B cell (primary cell): ENCODE measurements around the gene KCNQ2. TPM values are rescaled to one million over a fixed set of nuclear protein-coding genes. Genes with fewer than 3 reads are reported as not detected.

Experiments
- polyA plus RNA-seq: library from polyadenylated mRNA; depleted of rRNA; stranded (reverse); fragments of >200 nt; gene quantifications from 2 replicates; pipeline ENCODE4 v1.2.3, GENCODE V29; 2012
- total RNA-seq, 2 donors: library from RNA; stranded (reverse); fragments of 120-200 nt in 1 of 2; gene quantifications; 1 replicate in 1 of 2; 2 replicates in 1 of 2; pipeline versions ENCODE4 v1.2.3 to v1.2.4, GENCODE V29; 2013 to 2022

The KCNQ2 gene
- total and polyA plus RNA-seq, 2 donors (not counting 1 experiment from before 2014, with no cell fraction given): 0.12 TPM; not detected in 1

Other genes with a start within 250 kb of the KCNQ2 start
- gene BIRC7, start 236.8 kb downstream of the KCNQ2 start, total RNA-seq: not detected in 2 replicates
- 0.12 TPM in 1 of 2 replicates, not detected in the other for gene BIRC7, start 236.8 kb downstream of the KCNQ2 start, polyA plus RNA-seq
- gene NKAIN4, start 218.2 kb downstream of the KCNQ2 start, total RNA-seq: not detected in 2 replicates
- not detected in 2 replicates for gene NKAIN4, start 218.2 kb downstream of the KCNQ2 start, polyA plus RNA-seq
- gene ARFGAP1, start 199.8 kb downstream of the KCNQ2 start, total RNA-seq: 99.4 and 107 TPM in 2 replicates
- 83.2 and 113 TPM in 2 replicates for gene ARFGAP1, start 199.8 kb downstream of the KCNQ2 start, polyA plus RNA-seq
- gene COL20A1, start 179.5 kb downstream of the KCNQ2 start, total RNA-seq: not detected in 2 replicates
- gene COL20A1, start 179.5 kb downstream of the KCNQ2 start, polyA plus RNA-seq: not detected in 2 replicates
- gene CHRNA4, start 111.3 kb downstream of the KCNQ2 start, total RNA-seq: not detected in 2 replicates
- not detected in 2 replicates for gene CHRNA4, start 111.3 kb downstream of the KCNQ2 start, polyA plus RNA-seq
- 1.8 and 2.2 TPM in 2 replicates for gene EEF1A2, start 26.4 kb upstream of the KCNQ2 start, total RNA-seq
- 2.4 and 2.9 TPM in 2 replicates for gene EEF1A2, start 26.4 kb upstream of the KCNQ2 start, polyA plus RNA-seq
- gene PPDPF, start 48.1 kb upstream of the KCNQ2 start, total RNA-seq: 149 and 162 TPM in 2 replicates
- gene PPDPF, start 48.1 kb upstream of the KCNQ2 start, polyA plus RNA-seq: 93.5 and 144 TPM in 2 replicates
- gene PTK6, start 64.7 kb upstream of the KCNQ2 start, total RNA-seq: 0.75 and 0.86 TPM in 2 replicates
- gene PTK6, start 64.7 kb upstream of the KCNQ2 start, polyA plus RNA-seq: 2.3 and 2.8 TPM in 2 replicates
- gene SRMS, start 75.1 kb upstream of the KCNQ2 start, total RNA-seq: 0.17 and 0.27 TPM in 2 replicates
- gene SRMS, start 75.1 kb upstream of the KCNQ2 start, polyA plus RNA-seq: 0.26 and 0.54 TPM in 2 replicates
- gene FNDC11, start 81.5 kb upstream of the KCNQ2 start, total RNA-seq: 3.8 and 5.1 TPM in 2 replicates
- 32.3 and 34.2 TPM in 2 replicates for gene FNDC11, start 81.5 kb upstream of the KCNQ2 start, polyA plus RNA-seq
- gene HELZ2, start 101.6 kb upstream of the KCNQ2 start, total RNA-seq: 52.6 and 53.7 TPM in 2 replicates
- gene HELZ2, start 101.6 kb upstream of the KCNQ2 start, polyA plus RNA-seq: 36.3 and 40.6 TPM in 2 replicates
- gene GMEB2, start 154.4 kb upstream of the KCNQ2 start, total RNA-seq: 24.5 and 26.1 TPM in 2 replicates
- 17.7 and 26.3 TPM in 2 replicates for gene GMEB2, start 154.4 kb upstream of the KCNQ2 start, polyA plus RNA-seq
- gene STMN3, start 180.8 kb upstream of the KCNQ2 start, total RNA-seq: 32.2 and 35.0 TPM in 2 replicates
- 56.4 and 59.4 TPM in 2 replicates for gene STMN3, start 180.8 kb upstream of the KCNQ2 start, polyA plus RNA-seq
- gene RTEL1, start 185.7 kb upstream of the KCNQ2 start, total RNA-seq: 32.6 and 35.3 TPM in 2 replicates
- 15.1 and 21.2 TPM in 2 replicates for gene RTEL1, start 185.7 kb upstream of the KCNQ2 start, polyA plus RNA-seq
- gene TNFRSF6B, start 224.0 kb upstream of the KCNQ2 start, total RNA-seq: not detected in 2 replicates
- 6.7 and 7.8 TPM in 2 replicates for gene TNFRSF6B, start 224.0 kb upstream of the KCNQ2 start, polyA plus RNA-seq
- gene ARFRP1, start 235.3 kb upstream of the KCNQ2 start, total RNA-seq: 73.3 and 75.5 TPM in 2 replicates
- gene ARFRP1, start 235.3 kb upstream of the KCNQ2 start, polyA plus RNA-seq: 41.0 and 42.1 TPM in 2 replicates
- gene ZGPAT, start 235.4 kb upstream of the KCNQ2 start, total RNA-seq: 46.1 and 47.5 TPM in 2 replicates
- 62.1 and 71.7 TPM in 2 replicates for gene ZGPAT, start 235.4 kb upstream of the KCNQ2 start, polyA plus RNA-seq